ENCODE results near the gene S100Z.

Gene S100Z

GRCh38 chr5:76954383-76954763 is 104.6 kb downstream of the S100Z start:
- no peak for DNase-seq (ENCODE audit: extremely low read depth, low read depth)

DNA sequence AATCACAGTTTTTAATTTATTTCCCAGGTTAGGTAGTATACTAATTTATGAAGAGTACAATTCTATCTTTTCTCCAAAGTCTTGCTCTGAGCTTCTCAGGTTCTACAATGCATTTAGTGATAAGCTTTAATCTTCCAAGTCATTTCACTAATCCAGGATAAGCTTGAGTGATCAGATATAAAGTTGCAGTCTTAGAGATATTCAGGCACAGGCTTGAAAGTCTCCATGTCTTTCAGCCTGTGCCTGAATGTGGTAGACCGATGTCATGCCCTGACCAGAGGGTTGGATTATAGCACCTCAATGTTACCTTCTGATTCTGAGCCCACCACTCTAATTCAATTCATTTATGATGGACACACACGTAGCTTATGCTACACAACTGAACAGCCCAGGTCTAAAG is 106.2 kb downstream of the S100Z start:
- no peak for DNase-seq (ENCODE audit: extremely low read depth, low read depth)

More at GRCh38 chr5:76954383-76954763, 104.6 kb downstream of the S100Z start:
- no peak for TF ChIP-seq CTCF (IDR thresholded peaks at IDR 0.05; ENCODE audit: low read depth, low read length)

GRCh38 chr5:76958991-76959767 is 109.4 kb downstream of the S100Z start:
- no peak for DNase-seq (ENCODE audit: extremely low read depth, low read depth)
- TF ChIP-seq CTCF (IDR thresholded peaks at IDR 0.05; ENCODE audit: low read depth, low read length), result no peak

More for the DNA sequence above, 106.2 kb downstream of the S100Z start:
- TF ChIP-seq CTCF (IDR thresholded peaks at IDR 0.05; ENCODE audit: low read depth, low read length), result no peak

DNA sequence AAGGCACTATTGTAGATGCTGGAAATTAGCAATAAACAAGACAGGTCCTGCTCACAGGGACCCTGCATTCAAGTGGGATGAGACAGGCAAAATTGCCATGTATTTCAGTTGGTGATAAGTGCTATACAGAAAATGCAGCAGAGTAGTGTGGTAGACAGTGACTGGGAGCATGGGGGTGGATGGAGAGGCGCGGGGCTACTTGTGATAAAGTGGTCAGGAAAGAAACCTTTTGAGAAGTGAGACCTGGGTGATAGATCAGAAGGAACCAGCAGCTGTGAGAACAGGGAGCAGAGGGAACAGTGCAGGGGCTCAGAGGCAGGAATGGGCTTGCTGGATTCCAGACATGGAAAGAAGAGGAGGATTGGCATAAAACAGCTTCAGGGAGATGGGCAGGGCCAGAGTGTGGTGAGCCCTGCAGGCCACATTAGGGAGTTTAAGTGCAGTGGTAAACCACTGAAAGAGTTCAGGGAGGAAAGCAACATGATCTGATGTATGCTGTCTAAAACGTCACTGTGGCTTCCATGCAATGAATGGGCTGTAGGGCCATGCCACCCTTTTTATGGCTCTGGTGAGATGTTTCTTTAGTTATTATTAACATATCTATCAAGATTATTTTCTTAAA is 110.3 kb downstream of the S100Z start:
- TF ChIP-seq CTCF (IDR thresholded peaks at IDR 0.05; ENCODE audit: low read depth, low read length), result no peak
- DNase-seq (ENCODE audit: extremely low read depth, low read depth), result no peak

- DNase-seq (ENCODE audit: extremely low read depth, low read depth), result no peak
- no peak for TF ChIP-seq CTCF (IDR thresholded peaks at IDR 0.05; ENCODE audit: low read depth, low read length)
These were observed 114.2 kb downstream of the S100Z start for GRCh38 chr5:76964060-76964459.

Data from AG09319 (cell line).